H9 (cell line): Measurements from ENCODE around the gene NMUR1. TPM values are rescaled to one million over a fixed set of nuclear protein-coding genes. Genes with fewer than 3 reads are reported as not detected.

ENCODE experiments used
- DNase-seq: peaks from one replicate; pipeline ENCODE4 v3.0.0-alpha.2; 2017
- H2AFZ ChIP-seq: one replicate; pipeline ENCODE4 v1.6.1; 2013; ENCODE audit warnings: mild to moderate bottlenecking, low read length, control low read depth, moderate library complexity
- H2AK5ac ChIP-seq: 2 replicates; pipeline ENCODE4 v1.6.1; 2013; ENCODE audit warnings: low read length, control low read depth, mixed read lengths; ENCODE audit not compliant: insufficient read length
- H2BK120ac ChIP-seq: one replicate; pipeline ENCODE4 v1.6.1; 2013; ENCODE audit warnings: low read depth, mild to moderate bottlenecking, low read length, control low read depth, inconsistent platforms; ENCODE audit not compliant: poor library complexity, severe bottlenecking
- H2BK12ac ChIP-seq: 2 replicates; pipeline ENCODE4 v1.6.1; 2013; ENCODE audit warnings: low read length, control low read depth, mixed read lengths, low read depth; ENCODE audit not compliant: insufficient read length
- H2BK15ac ChIP-seq: 2 replicates; pipeline ENCODE4 v1.6.1; 2013; ENCODE audit warnings: low read depth, low read length, control low read depth
- H2BK20ac ChIP-seq: one replicate; pipeline ENCODE4 v1.6.1; 2013; ENCODE audit warnings: low read depth, mild to moderate bottlenecking, low read length, control low read depth, inconsistent platforms; ENCODE audit not compliant: poor library complexity, severe bottlenecking
- H2BK5ac ChIP-seq: 2 replicates; pipeline ENCODE4 v1.6.1; 2013; ENCODE audit warnings: low read length, control low read depth, mixed read lengths; ENCODE audit not compliant: insufficient read length
- H3K14ac ChIP-seq: 2 replicates; pipeline ENCODE4 v1.6.1; 2013; ENCODE audit warnings: low read length, control low read depth; ENCODE audit not compliant: insufficient read depth
- H3K18ac ChIP-seq: 2 replicates; pipeline ENCODE4 v1.6.1; 2013; ENCODE audit warnings: low read depth, mild to moderate bottlenecking, mixed read lengths, low read length, control low read depth; ENCODE audit not compliant: insufficient read length
- H3K23ac ChIP-seq: 2 replicates; pipeline ENCODE4 v1.6.1; 2013; ENCODE audit warnings: low read length, control low read depth, mixed read lengths, low read depth; ENCODE audit not compliant: insufficient read length
- H3K23me2 ChIP-seq: 2 replicates; pipeline ENCODE4 v1.6.1; 2013; ENCODE audit warnings: low read depth, mild to moderate bottlenecking, mixed read lengths, low read length, control low read depth; ENCODE audit not compliant: insufficient read length, poor library complexity, severe bottlenecking
- H3K27ac ChIP-seq: 2 replicates; pipeline ENCODE4 v1.5.1; 2013; ENCODE audit warnings: low read length, control low read depth, mixed read lengths, low read depth; ENCODE audit not compliant: insufficient read length
- H3K27me3 ChIP-seq: 2 replicates; pipeline ENCODE4 v1.6.1; 2013; ENCODE audit warnings: low read length, control low read depth, inconsistent platforms; ENCODE audit not compliant: insufficient read depth
- H3K4ac ChIP-seq: 2 replicates; pipeline ENCODE4 v1.6.1; 2013; ENCODE audit warnings: low read depth, mild to moderate bottlenecking, control low read depth, inconsistent platforms, low read length, moderate library complexity
- H3K4me1 ChIP-seq: 2 replicates; pipeline ENCODE4 v1.6.1; 2013; ENCODE audit warnings: low read length, control low read depth, inconsistent platforms; ENCODE audit not compliant: insufficient read depth
- H3K4me2 ChIP-seq: 2 replicates; pipeline ENCODE4 v1.6.1; 2013; ENCODE audit warnings: low read length, control low read depth, mixed read lengths; ENCODE audit not compliant: insufficient read length, insufficient read depth
- H3K56ac ChIP-seq: 2 replicates; pipeline ENCODE4 v1.6.1; 2013; ENCODE audit warnings: low read depth, mild to moderate bottlenecking, mixed read lengths, low read length, control low read depth; ENCODE audit not compliant: insufficient read length
- H3K79me1 ChIP-seq: 2 replicates; pipeline ENCODE4 v1.6.1; 2013; ENCODE audit warnings: low read depth, mild to moderate bottlenecking, moderate library complexity, low read length, control low read depth, inconsistent platforms; ENCODE audit not compliant: insufficient read depth, poor library complexity, severe bottlenecking
- H3K79me2 ChIP-seq: 2 replicates; pipeline ENCODE4 v1.6.1; 2013; ENCODE audit warnings: low read length, control low read depth, inconsistent platforms; ENCODE audit not compliant: insufficient read depth
- H3K9ac ChIP-seq: 2 replicates; pipeline ENCODE4 v1.6.1; 2013; ENCODE audit warnings: low read length, control low read depth, mixed read lengths; ENCODE audit not compliant: insufficient read length; ENCODE audit errors: extremely low read depth
- H3K9me3 ChIP-seq: one replicate; pipeline ENCODE4 v1.6.1; 2013; ENCODE audit warnings: low read depth, low read length, inconsistent platforms; ENCODE audit not compliant: control insufficient read depth
- H3T11ph ChIP-seq: one replicate; pipeline ENCODE4 v1.6.1; 2013; ENCODE audit warnings: mild to moderate bottlenecking, low read length, control low read depth, inconsistent platforms
- H4K20me1 ChIP-seq: one replicate; pipeline ENCODE4 v1.6.1; 2013; ENCODE audit not compliant: control insufficient read depth, insufficient read length, insufficient read depth
- H4K5ac ChIP-seq: 2 replicates; pipeline ENCODE4 v1.6.1; 2013; ENCODE audit warnings: low read depth, mild to moderate bottlenecking, mixed read lengths, low read length, control low read depth; ENCODE audit not compliant: insufficient read length
- H4K8ac ChIP-seq: replicated peaks from 2 replicates; pipeline ENCODE4 v1.6.1; 2013; ENCODE audit warnings: low read length, control low read depth, mixed read lengths, low read depth; ENCODE audit not compliant: insufficient read length
- H4K91ac ChIP-seq: 2 replicates; pipeline ENCODE4 v1.6.1; 2013; ENCODE audit warnings: low read depth, mild to moderate bottlenecking, moderate library complexity, mixed read lengths, low read length, control low read depth; ENCODE audit not compliant: insufficient read length
- H3K27ac Mint-ChIP-seq, 3 experiments: 2 replicates in 2 of 3; 3 replicates in 1 of 3; pipeline ENCODE4 v1.8.0; 2020 to 2021; ENCODE audit warnings: mixed read lengths in 3 of 3, mild to moderate bottlenecking in 1 of 3, moderate library complexity in 1 of 3
- H3K27me3 Mint-ChIP-seq: 2 replicates; pipeline ENCODE4 v1.8.0; 2021; ENCODE audit warnings: low read depth, mild to moderate bottlenecking, moderate library complexity, mixed read lengths
- H3K36me3 Mint-ChIP-seq, 3 experiments: 2 replicates in 2 of 3; 3 replicates in 1 of 3; pipeline ENCODE4 v1.8.0; 2020 to 2021; ENCODE audit warnings: low read depth in 3 of 3, mixed read lengths in 3 of 3; ENCODE audit not compliant: insufficient read depth in 1 of 3
- H3K4me1 Mint-ChIP-seq, 2 experiments: 2 replicates each; pipeline ENCODE4 v1.8.0; 2020; ENCODE audit warnings: mixed read lengths in 2 of 2
- H3K4me3 Mint-ChIP-seq, 2 experiments: 2 replicates in 1 of 2; 3 replicates in 1 of 2; pipeline ENCODE4 v1.8.0; 2020 to 2021; ENCODE audit warnings: mild to moderate bottlenecking in 2 of 2, mixed read lengths in 2 of 2, moderate library complexity in 1 of 2
- H3K9me3 Mint-ChIP-seq, 2 experiments: 2 replicates in 1 of 2; 3 replicates in 1 of 2; pipeline ENCODE4 v1.8.0; 2020; ENCODE audit warnings: mild to moderate bottlenecking in 2 of 2, mixed read lengths in 2 of 2, moderate library complexity in 1 of 2
- WGBS: extraction: QIAGEN DNeasy Blood & Tissue Kit; methylation state at CpG from one replicate; pipeline ENCODE4 v1.1.7; 2013; ENCODE audit warnings: missing lambda C conversion rate, low lambda C conversion rate, mixed read lengths; ENCODE audit not compliant: insufficient read length; ENCODE audit errors: extremely low coverage; 5-methylcytosine and 5-hydroxymethylcytosine counted together
- total RNA-seq: library from RNA; stranded (reverse); gene quantifications from 2 replicates; pipeline ENCODE4 v1.2.1, GENCODE V29; 2021
- TF ChIP-seq, protein P1 (sequence below): fragments of 200-600 bp; sonication (generic); conservative IDR thresholded peaks from 3 replicates; pipeline ENCODE4 v1.8.0; 2021; ENCODE audit warnings: antibody characterized with exemption, mild to moderate bottlenecking

The NMUR1 gene
- total RNA-seq, 1 experiment from 2014 or later: 0.20 TPM

DNA sequence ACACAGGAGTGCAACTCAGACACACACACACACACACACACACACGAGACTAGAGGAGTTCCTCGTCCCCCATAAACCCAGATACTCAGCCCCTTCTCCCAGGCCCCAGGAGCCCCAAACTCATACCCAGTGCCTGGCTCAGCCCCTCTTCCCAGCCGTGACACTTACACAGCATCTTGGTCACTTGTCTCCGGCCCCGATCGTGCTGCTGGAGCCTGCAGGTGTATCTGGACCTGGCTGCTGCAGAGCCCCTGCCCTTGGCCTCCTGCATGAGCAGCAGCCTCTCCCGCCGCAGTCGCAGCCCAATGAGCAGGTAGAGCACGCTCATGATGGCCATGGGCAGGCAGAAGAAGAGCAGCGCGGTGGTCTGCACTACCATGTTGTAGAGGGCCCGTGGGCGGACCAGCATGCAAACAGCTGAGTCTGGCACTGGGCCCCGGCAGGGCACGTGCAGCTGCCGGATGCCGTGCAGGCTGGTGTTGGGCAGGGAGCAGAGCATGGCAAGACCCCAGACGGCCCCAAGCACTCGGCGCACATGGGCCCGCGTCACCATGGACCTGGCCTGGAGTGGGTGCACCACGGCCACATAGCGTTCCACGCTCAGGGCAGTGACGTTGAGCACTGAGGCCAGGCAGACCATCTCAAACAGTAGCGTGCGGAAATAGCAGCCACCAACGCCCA, 2.1 kb downstream of the NMUR1 start:
- no peak overlapping the region for H4K8ac ChIP-seq
- no peak for DNase-seq
- H3K9ac ChIP-seq: no peak overlapping the region
- Mint-ChIP-seq H3K36me3 (no peaks in the 10 kb centered on the region; a peak in 1 of 7 replicates), H3K4me3 (no peak overlapping the region), H3K27me3 (peaks cover 28% of the 10 kb centered on the region), H3K27ac (no peak overlapping the region), H3K9me3 (no peaks in the 10 kb centered on the region), H3K4me1 (peaks cover 6 to 24% of the 10 kb centered on the region in 2 experiments)
- H3K14ac ChIP-seq: no peak overlapping the region
- peaks cover 4% of the 10 kb centered on the region; the same call in 1 of the 2 replicates for H3K4me1 ChIP-seq
- no peak overlapping the region for H3T11ph ChIP-seq
- no peak overlapping the region for H3K4me2 ChIP-seq
- peaks cover 4% of the 10 kb centered on the region; the same call in 1 of the 2 replicates for H3K27me3 ChIP-seq
- no peak overlapping the region for H3K4ac ChIP-seq
- H3K27ac ChIP-seq: no peak overlapping the region
- H3K18ac ChIP-seq: no peak overlapping the region
- H3K79me2 ChIP-seq: no peaks in the 10 kb centered on the region
- no peak overlapping the region for H2BK20ac ChIP-seq
- no peak overlapping the region for H3K23ac ChIP-seq
- H4K20me1 ChIP-seq: no peaks in the 10 kb centered on the region
- TF ChIP-seq, protein P1, sequence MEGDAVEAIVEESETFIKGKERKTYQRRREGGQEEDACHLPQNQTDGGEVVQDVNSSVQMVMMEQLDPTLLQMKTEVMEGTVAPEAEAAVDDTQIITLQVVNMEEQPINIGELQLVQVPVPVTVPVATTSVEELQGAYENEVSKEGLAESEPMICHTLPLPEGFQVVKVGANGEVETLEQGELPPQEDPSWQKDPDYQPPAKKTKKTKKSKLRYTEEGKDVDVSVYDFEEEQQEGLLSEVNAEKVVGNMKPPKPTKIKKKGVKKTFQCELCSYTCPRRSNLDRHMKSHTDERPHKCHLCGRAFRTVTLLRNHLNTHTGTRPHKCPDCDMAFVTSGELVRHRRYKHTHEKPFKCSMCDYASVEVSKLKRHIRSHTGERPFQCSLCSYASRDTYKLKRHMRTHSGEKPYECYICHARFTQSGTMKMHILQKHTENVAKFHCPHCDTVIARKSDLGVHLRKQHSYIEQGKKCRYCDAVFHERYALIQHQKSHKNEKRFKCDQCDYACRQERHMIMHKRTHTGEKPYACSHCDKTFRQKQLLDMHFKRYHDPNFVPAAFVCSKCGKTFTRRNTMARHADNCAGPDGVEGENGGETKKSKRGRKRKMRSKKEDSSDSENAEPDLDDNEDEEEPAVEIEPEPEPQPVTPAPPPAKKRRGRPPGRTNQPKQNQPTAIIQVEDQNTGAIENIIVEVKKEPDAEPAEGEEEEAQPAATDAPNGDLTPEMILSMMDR: no peak
- H3K9me3 ChIP-seq: no peaks in the 10 kb centered on the region
- H2BK12ac ChIP-seq: no peak overlapping the region
- no peak overlapping the region for H2BK120ac ChIP-seq
- no CpG with 5 or more reads among the region's 30 CpGs for WGBS
- H2BK5ac ChIP-seq: no peak overlapping the region
- H2AK5ac ChIP-seq: no peak overlapping the region
- H4K5ac ChIP-seq: no peak overlapping the region
- no peak overlapping the region for H2BK15ac ChIP-seq
- no peaks in the 10 kb centered on the region for H3K79me1 ChIP-seq
- H4K91ac ChIP-seq: no peak overlapping the region
- no peak overlapping the region for H2AFZ ChIP-seq
- H3K56ac ChIP-seq: no peak overlapping the region
- no peaks in the 10 kb centered on the region for H3K23me2 ChIP-seq
